Peyer's patch (tissue), 4 donors: ENCODE data around the gene IGF2R. TPM values are rescaled to one million over a fixed set of nuclear protein-coding genes. Genes with fewer than 3 reads are reported as not detected.

Experiments
- DNase-seq, 3 donors: peaks; one replicate each; pipeline ENCODE4 v3.0.0-alpha.2; 2017 to 2019
- H3K27ac ChIP-seq, 4 donors: fragments of 200-600 bp; sonication (generic); one replicate each; pipeline ENCODE4 v1.5.1; 2016 to 2019
- H3K27me3 ChIP-seq, 2 donors: fragments of 200-600 bp; sonication (generic); one replicate each; pipeline ENCODE4 v1.5.1; 2019
- H3K36me3 ChIP-seq, 3 donors: fragments of 200-600 bp; sonication (generic); one replicate each; pipeline ENCODE4 v1.5.1; 2016 to 2019
- H3K4me1 ChIP-seq, 4 donors: fragments of 200-600 bp; sonication (generic); one replicate each; pipeline ENCODE4 v1.5.1; 2016 to 2019
- H3K4me3 ChIP-seq, 4 donors: fragments of 200-600 bp; sonication (generic); 1 replicate in 3 of 4; 2 replicates in 1 of 4; pipeline ENCODE4 v1.5.1; 2016 to 2019; ENCODE audit warnings: mild to moderate bottlenecking in 1 of 4
- H3K9me3 ChIP-seq, 4 donors: fragments of 200-600 bp; sonication (generic); one replicate each; pipeline ENCODE4 v1.5.1; 2016 to 2019; ENCODE audit warnings: mild to moderate bottlenecking in 1 of 4
- CTCF ChIP-seq, 6 experiments: fragments of 450-650 bp in 4 of 6; fragments of 200-600 bp in 2 of 6; sonication (generic) in 1 of 6; IDR thresholded peaks; one replicate each; pipeline ENCODE4 v1.5.1; 2017 to 2019; ENCODE audit warnings: antibody characterized with exemption in 6 of 6, mild to moderate bottlenecking in 3 of 6, moderate library complexity in 1 of 6
- POLR2A ChIP-seq, 2 donors: fragments of 450-650 bp; IDR thresholded peaks; one replicate each; pipeline ENCODE4 v1.5.1; 2017; ENCODE audit warnings: antibody characterized with exemption in 2 of 2, mild to moderate bottlenecking in 2 of 2, moderate library complexity in 2 of 2
- total RNA-seq, 4 donors: library from RNA; depleted of rRNA; stranded (reverse); fragments of >200 nt; gene quantifications; one replicate each; pipeline ENCODE4 v1.1.0, GENCODE V29; 2016

Gene IGF2R
- total RNA-seq, 4 donors from 2014 or later: 48.7 to 86.5 (median 82.3) TPM

- H3K36me3 ChIP-seq: no peaks in the 10 kb centered on the region
- H3K4me3 ChIP-seq: no peak overlapping the region
- peak in 2 of 3 donors; percentile 69 to 81 for DNase-seq
- no peaks in the 10 kb centered on the region for H3K27me3 ChIP-seq
- peak overlapping the region; percentile 23 to 61 (median 55) for H3K27ac ChIP-seq
- no peaks in the 10 kb centered on the region for H3K9me3 ChIP-seq
- H3K4me1 ChIP-seq: peaks cover 0 to 58% (median 10%) of the 10 kb centered on the region in 4 donors
- no peak for TF ChIP-seq CTCF (IDR thresholded peaks at IDR 0.05)
- no peak for TF ChIP-seq POLR2A (IDR thresholded peaks at IDR 0.05)
Observed at GRCh38 chr6:159981403-159982245, 12.7 kb downstream of the IGF2R start.

- TF ChIP-seq CTCF (IDR thresholded peaks at IDR 0.05) (no peak), POLR2A (IDR thresholded peaks at IDR 0.05) (no peak)
- no peak for DNase-seq
- Histone ChIP-seq H3K36me3 (no peaks in the 10 kb centered on the region), H3K27me3 (no peaks in the 10 kb centered on the region), H3K27ac (peak overlapping the region in 2 of 4 donors; percentile 5 to 29), H3K4me3 (no peak overlapping the region), H3K4me1 (peaks cover 0 to 47% (median 10%) of the 10 kb centered on the region in 4 donors), H3K9me3 (no peaks in the 10 kb centered on the region)
Observed at GRCh38 chr6:159982731-159983506, 14.0 kb downstream of the IGF2R start.

- TF ChIP-seq CTCF (IDR thresholded peaks at IDR 0.05) (no peak), POLR2A (IDR thresholded peaks at IDR 0.05) (no peak)
- H3K4me3 ChIP-seq: no peak overlapping the region
- H3K27me3 ChIP-seq: no peaks in the 10 kb centered on the region
- peak overlapping the region in 2 of 4 donors; percentile 5 to 29 for H3K27ac ChIP-seq
- peaks cover 0 to 39% (median 6%) of the 10 kb centered on the region in 4 donors for H3K4me1 ChIP-seq
- H3K9me3 ChIP-seq: no peaks in the 10 kb centered on the region
- no peaks in the 10 kb centered on the region for H3K36me3 ChIP-seq
- DNase-seq: no peak
Observed at GRCh38 chr6:159983641-159984080, 14.8 kb downstream of the IGF2R start.

GRCh38 chr6:159984268-159984786, 15.4 kb downstream of the IGF2R start:
- Histone ChIP-seq H3K4me1 (peaks cover 0 to 39% (median 6%) of the 10 kb centered on the region in 4 donors), H3K36me3 (no peaks in the 10 kb centered on the region), H3K4me3 (no peak overlapping the region), H3K9me3 (no peaks in the 10 kb centered on the region), H3K27ac (no peak overlapping the region), H3K27me3 (no peaks in the 10 kb centered on the region)
- DNase-seq: no peak
- TF ChIP-seq POLR2A (IDR thresholded peaks at IDR 0.05) (no peak), CTCF (IDR thresholded peaks at IDR 0.05) (no peak)

GRCh38 chr6:159985296-159985945, 16.5 kb downstream of the IGF2R start:
- Histone ChIP-seq H3K27me3 (no peaks in the 10 kb centered on the region), H3K27ac (no peak overlapping the region), H3K9me3 (no peaks in the 10 kb centered on the region), H3K4me1 (peaks cover 0 to 44% (median 8%) of the 10 kb centered on the region in 4 donors), H3K36me3 (no peaks in the 10 kb centered on the region), H3K4me3 (no peak overlapping the region)
- TF ChIP-seq CTCF (IDR thresholded peaks at IDR 0.05) (no peak), POLR2A (IDR thresholded peaks at IDR 0.05) (no peak)
- DNase-seq: no peak
